Measurements from ENCODE around the gene ADARB1. TPM values are rescaled to one million over a fixed set of nuclear protein-coding genes. Genes with fewer than 3 reads are reported as not detected.

Gene ADARB1
- total RNA-seq, 1 donor from 2014 or later, result 5.1 TPM

GRCh38 chr21:45032977-45033710 lies 41.2 kb upstream of the ADARB1 start:
- H4K20me1 ChIP-seq (ENCODE audit: low read depth), result peaks cover 19% of the 10 kb centered on the region
- H3K4me2 ChIP-seq, result no peak overlapping the region
- peaks cover 39% of the 10 kb centered on the region for H3K4me1 Mint-ChIP-seq
- H3K27me3 ChIP-seq, result no peaks in the 10 kb centered on the region
- H3K9me3 ChIP-seq (ENCODE audit: low read depth), result no peaks in the 10 kb centered on the region
- H3K27ac Mint-ChIP-seq, result peak overlapping the region; percentile 38
- H3K9ac ChIP-seq, result no peak overlapping the region
- H3K4me3 ChIP-seq, result no peak overlapping the region
- no peaks in the 10 kb centered on the region for H3K36me3 Mint-ChIP-seq
- no peak for DNase-seq (ENCODE audit: low spot score)
- peaks cover 28% of the 10 kb centered on the region for H3K27me3 Mint-ChIP-seq (ENCODE audit: insufficient read depth, low read depth)
- no peaks in the 10 kb centered on the region for H3K36me3 ChIP-seq
- peaks cover 18% of the 10 kb centered on the region for H3K9me3 Mint-ChIP-seq
- TF ChIP-seq EZH2 (IDR thresholded peaks at IDR 0.05), result no peak
- TF ChIP-seq, protein P1, sequence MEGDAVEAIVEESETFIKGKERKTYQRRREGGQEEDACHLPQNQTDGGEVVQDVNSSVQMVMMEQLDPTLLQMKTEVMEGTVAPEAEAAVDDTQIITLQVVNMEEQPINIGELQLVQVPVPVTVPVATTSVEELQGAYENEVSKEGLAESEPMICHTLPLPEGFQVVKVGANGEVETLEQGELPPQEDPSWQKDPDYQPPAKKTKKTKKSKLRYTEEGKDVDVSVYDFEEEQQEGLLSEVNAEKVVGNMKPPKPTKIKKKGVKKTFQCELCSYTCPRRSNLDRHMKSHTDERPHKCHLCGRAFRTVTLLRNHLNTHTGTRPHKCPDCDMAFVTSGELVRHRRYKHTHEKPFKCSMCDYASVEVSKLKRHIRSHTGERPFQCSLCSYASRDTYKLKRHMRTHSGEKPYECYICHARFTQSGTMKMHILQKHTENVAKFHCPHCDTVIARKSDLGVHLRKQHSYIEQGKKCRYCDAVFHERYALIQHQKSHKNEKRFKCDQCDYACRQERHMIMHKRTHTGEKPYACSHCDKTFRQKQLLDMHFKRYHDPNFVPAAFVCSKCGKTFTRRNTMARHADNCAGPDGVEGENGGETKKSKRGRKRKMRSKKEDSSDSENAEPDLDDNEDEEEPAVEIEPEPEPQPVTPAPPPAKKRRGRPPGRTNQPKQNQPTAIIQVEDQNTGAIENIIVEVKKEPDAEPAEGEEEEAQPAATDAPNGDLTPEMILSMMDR (IDR thresholded peaks at IDR 0.05), result no peak
- TF ChIP-seq EZH2phosphoT487 (IDR thresholded peaks at IDR 0.05), result no peak
- H3K79me2 ChIP-seq (ENCODE audit: low read depth), result no peaks in the 10 kb centered on the region
- H3F3A ChIP-seq (ENCODE audit: low read depth), result peaks cover 32% of the 10 kb centered on the region
- peaks cover 39% of the 10 kb centered on the region for H3K4me1 ChIP-seq
- H3K27ac ChIP-seq, result no peak overlapping the region
- H3K4me3 Mint-ChIP-seq, result peak overlapping the region; percentile 52
- no peak overlapping the region for H2AFZ ChIP-seq (replicated peaks)

DNA sequence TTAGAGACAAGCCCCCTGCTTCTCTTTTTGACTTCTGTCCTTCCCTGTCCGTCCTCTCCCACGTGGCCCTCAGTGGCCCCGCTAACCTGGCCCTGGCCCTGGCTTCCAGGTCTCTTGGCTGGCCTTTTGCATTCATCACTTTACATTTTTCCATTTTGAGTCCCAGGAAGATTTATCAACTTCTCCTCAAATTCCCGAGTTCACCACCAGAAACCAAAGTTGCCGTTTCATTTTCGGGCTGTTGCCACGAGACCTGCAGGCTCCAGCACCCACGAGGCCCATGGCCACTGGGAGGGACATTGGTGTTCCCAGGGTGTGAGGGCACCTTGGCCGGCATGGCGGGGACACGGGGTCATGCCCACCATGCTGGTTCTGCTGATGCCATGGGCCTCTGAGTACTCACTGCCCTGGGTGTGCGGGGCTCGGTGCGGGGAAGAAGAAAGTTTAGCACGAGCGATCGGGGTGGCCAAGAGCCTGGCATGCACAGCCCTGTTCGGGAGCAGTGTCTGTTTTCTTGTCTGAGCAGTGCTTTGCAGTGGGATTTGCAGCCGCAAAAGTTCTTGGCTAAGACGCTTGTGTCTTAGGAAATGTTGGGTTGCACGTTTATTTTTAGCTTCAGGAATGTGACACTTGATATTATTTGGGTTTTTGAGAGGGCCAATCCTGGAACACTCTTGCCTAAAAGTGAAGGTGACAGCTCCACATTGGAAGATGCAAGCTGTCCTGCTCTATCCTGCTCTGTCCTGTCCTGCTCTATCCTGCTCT lies 40.4 kb upstream of the ADARB1 start:
- no peak overlapping the region for H3K27ac ChIP-seq
- peaks cover 18% of the 10 kb centered on the region for H4K20me1 ChIP-seq (ENCODE audit: low read depth)
- no peak overlapping the region for H3K4me2 ChIP-seq
- H3F3A ChIP-seq (ENCODE audit: low read depth), result peaks cover 28% of the 10 kb centered on the region
- no peaks in the 10 kb centered on the region for H3K27me3 ChIP-seq
- no peaks in the 10 kb centered on the region for H3K9me3 ChIP-seq (ENCODE audit: low read depth)
- Mint-ChIP-seq H3K4me1 (peaks cover 39% of the 10 kb centered on the region), H3K9me3 (peaks cover 18% of the 10 kb centered on the region), H3K36me3 (no peaks in the 10 kb centered on the region), H3K27ac (peak overlapping the region; percentile 38), H3K4me3 (peak overlapping the region; percentile 52), H3K27me3 (ENCODE audit: insufficient read depth, low read depth) (peaks cover 28% of the 10 kb centered on the region)
- H3K79me2 ChIP-seq (ENCODE audit: low read depth), result no peaks in the 10 kb centered on the region
- H3K9ac ChIP-seq, result no peak overlapping the region
- TF ChIP-seq, protein P1 (IDR thresholded peaks at IDR 0.05), result no peak
- TF ChIP-seq EZH2phosphoT487 (IDR thresholded peaks at IDR 0.05), result no peak
- TF ChIP-seq EZH2 (IDR thresholded peaks at IDR 0.05), result no peak
- H2AFZ ChIP-seq (replicated peaks), result no peak overlapping the region
- H3K4me3 ChIP-seq, result no peak overlapping the region
- no peaks in the 10 kb centered on the region for H3K36me3 ChIP-seq
- no peak for DNase-seq (ENCODE audit: low spot score)
- H3K4me1 ChIP-seq, result peaks cover 39% of the 10 kb centered on the region

GRCh38 chr21:45034556-45035476 lies 39.6 kb upstream of the ADARB1 start:
- no peak overlapping the region for H3K4me2 ChIP-seq

More at GRCh38 chr21:45034556-45035476, 39.6 kb upstream of the ADARB1 start:
- Mint-ChIP-seq H3K36me3 (no peaks in the 10 kb centered on the region), H3K4me3 (no peak overlapping the region), H3K9me3 (peaks cover 18% of the 10 kb centered on the region), H3K4me1 (peaks cover 32% of the 10 kb centered on the region), H3K27me3 (ENCODE audit: insufficient read depth, low read depth) (peaks cover 28% of the 10 kb centered on the region), H3K27ac (no peak overlapping the region)
- no peaks in the 10 kb centered on the region for H3K9me3 ChIP-seq (ENCODE audit: low read depth)
- DNase-seq (ENCODE audit: low spot score), result no peak
- no peak overlapping the region for H3K4me3 ChIP-seq
- no peaks in the 10 kb centered on the region for H3K79me2 ChIP-seq (ENCODE audit: low read depth)
- no peak overlapping the region for H2AFZ ChIP-seq (replicated peaks)
- peaks cover 20% of the 10 kb centered on the region for H3F3A ChIP-seq (ENCODE audit: low read depth)
- H3K4me1 ChIP-seq, result peaks cover 31% of the 10 kb centered on the region
- H4K20me1 ChIP-seq (ENCODE audit: low read depth), result peaks cover 10% of the 10 kb centered on the region
- H3K36me3 ChIP-seq, result no peaks in the 10 kb centered on the region
- H3K9ac ChIP-seq, result no peak overlapping the region
- TF ChIP-seq, protein P1 (IDR thresholded peaks at IDR 0.05), result no peak
- TF ChIP-seq EZH2 (IDR thresholded peaks at IDR 0.05), result no peak
- H3K27ac ChIP-seq, result no peak overlapping the region
- H3K27me3 ChIP-seq, result no peaks in the 10 kb centered on the region
